Thymus (tissue), 11 donors: ENCODE measurements around the gene DVL2. TPM values are rescaled to one million over a fixed set of nuclear protein-coding genes. Genes with fewer than 3 reads are reported as not detected.

Experiments
- DNase-seq, 9 donors: peaks; one replicate each; pipeline ENCODE4 v3.0.0-alpha.2; 2013; ENCODE audit warnings: low spot score in 9 of 9, low read depth in 6 of 9, missing footprints in 1 of 9
- H3K27ac ChIP-seq, 2 donors: one replicate each; pipeline ENCODE4 v1.5.1; 2013; ENCODE audit warnings: control low read depth in 1 of 2, low read depth in 1 of 2, low read length in 1 of 2, mild to moderate bottlenecking in 1 of 2, moderate library complexity in 1 of 2
- H3K27me3 ChIP-seq, 2 donors: one replicate each; pipeline ENCODE4 v1.5.1; 2013; ENCODE audit warnings: low read length in 1 of 2; ENCODE audit not compliant: control insufficient read depth in 2 of 2, insufficient read depth in 1 of 2
- H3K36me3 ChIP-seq, 2 donors: one replicate each; pipeline ENCODE4 v1.5.1; 2013; ENCODE audit warnings: low read length in 1 of 2, mild to moderate bottlenecking in 1 of 2, moderate library complexity in 1 of 2; ENCODE audit not compliant: control insufficient read depth in 2 of 2, insufficient read depth in 2 of 2
- H3K4me1 ChIP-seq, 2 donors: one replicate each; pipeline ENCODE4 v1.5.1; 2013; ENCODE audit warnings: low read length in 2 of 2; ENCODE audit not compliant: control insufficient read depth in 2 of 2, insufficient read depth in 2 of 2
- H3K4me3 ChIP-seq, 2 donors: one replicate each; pipeline ENCODE4 v1.5.1; 2013; ENCODE audit warnings: low read length in 2 of 2, control low read depth in 1 of 2, mild to moderate bottlenecking in 1 of 2
- H3K9me3 ChIP-seq, 2 donors: one replicate each; pipeline ENCODE4 v1.5.1; 2013; ENCODE audit warnings: low read length in 1 of 2, mild to moderate bottlenecking in 1 of 2; ENCODE audit not compliant: control insufficient read depth in 2 of 2, insufficient read depth in 1 of 2
- WGBS: extraction: QIAGEN DNeasy Blood & Tissue Kit; methylation state at CpG from one replicate; pipeline ENCODE4 v1.1.7; 2013; 5-methylcytosine and 5-hydroxymethylcytosine counted together
- polyA plus RNA-seq: library from polyadenylated mRNA; stranded (reverse); fragments of 200-250 nt; gene quantifications from one replicate; pipeline ENCODE4 v1.2.3, GENCODE V29; 2013
- total RNA-seq: library from RNA; stranded (reverse); fragments of 120-200 nt; gene quantifications from one replicate; pipeline ENCODE4 v1.2.4, GENCODE V29; 2013
- donor health status: healthy.

The DVL2 gene
- total and polyA plus RNA-seq, 2 donors: 21.8 to 26.6 TPM

DNA sequence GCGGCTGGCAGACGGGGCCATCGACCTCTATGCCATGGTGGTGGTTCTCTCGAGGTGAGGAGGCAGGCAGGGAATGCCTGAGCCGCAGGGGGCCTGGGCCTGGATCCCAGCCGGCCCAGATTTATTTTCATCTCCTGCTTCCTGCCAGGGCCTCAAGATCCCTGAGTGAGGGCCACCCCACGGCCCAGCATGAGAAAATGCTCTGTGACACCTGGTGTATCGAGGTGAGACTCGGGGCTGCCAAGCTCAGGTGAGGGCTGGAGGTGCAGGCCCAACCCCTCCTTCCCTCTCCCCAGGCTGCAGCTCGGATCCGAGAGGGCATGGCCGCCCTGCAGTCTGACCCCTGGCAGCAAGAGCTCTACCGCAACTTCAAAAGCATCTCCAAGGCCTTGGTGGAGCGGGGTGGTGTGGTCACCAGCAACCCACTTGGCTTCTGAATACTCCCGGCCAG is 9.6 kb downstream of the DVL2 start:
- peaks cover 8 to 15% of the 10 kb centered on the region in 2 donors for H3K4me1 ChIP-seq
- no peak for DNase-seq
- 93% methylated on average over 15 of the region's 15 CpGs for WGBS
- no peaks in the 10 kb centered on the region for H3K27me3 ChIP-seq
- no peaks in the 10 kb centered on the region for H3K9me3 ChIP-seq
- H3K4me3 ChIP-seq: no peak overlapping the region
- H3K27ac ChIP-seq: no peak overlapping the region
- H3K36me3 ChIP-seq: peaks cover 79 to 80% of the 10 kb centered on the region in 2 donors

DNA sequence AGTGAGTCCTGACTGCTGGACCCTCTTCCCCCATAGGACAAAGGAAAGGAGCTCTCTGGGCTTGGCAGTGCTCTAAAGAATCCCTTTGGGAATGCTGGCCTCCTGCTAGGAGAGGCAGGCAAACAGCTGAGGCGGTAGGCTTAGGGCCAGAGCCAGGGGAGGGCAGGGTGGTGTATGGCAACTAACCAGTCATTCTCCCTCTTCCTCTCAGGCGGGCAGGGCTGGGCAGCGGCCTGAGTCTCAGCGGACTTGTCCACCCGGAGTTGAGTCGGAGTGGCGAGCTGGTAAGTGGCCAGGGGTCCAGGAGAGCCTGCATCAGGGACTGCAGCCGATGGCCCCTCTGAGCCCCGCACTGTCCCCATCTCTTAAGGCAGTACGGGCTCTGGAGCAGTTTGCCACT is 10.2 kb downstream of the DVL2 start:
- H3K9me3 ChIP-seq: no peaks in the 10 kb centered on the region
- no peaks in the 10 kb centered on the region for H3K27me3 ChIP-seq
- 96% methylated on average over 10 of the region's 10 CpGs for WGBS
- peaks cover 12 to 21% of the 10 kb centered on the region in 2 donors for H3K4me1 ChIP-seq
- no peak for DNase-seq
- peaks cover 74% of the 10 kb centered on the region in 2 donors for H3K36me3 ChIP-seq
- no peak overlapping the region for H3K27ac ChIP-seq
- no peak overlapping the region for H3K4me3 ChIP-seq

DNA sequence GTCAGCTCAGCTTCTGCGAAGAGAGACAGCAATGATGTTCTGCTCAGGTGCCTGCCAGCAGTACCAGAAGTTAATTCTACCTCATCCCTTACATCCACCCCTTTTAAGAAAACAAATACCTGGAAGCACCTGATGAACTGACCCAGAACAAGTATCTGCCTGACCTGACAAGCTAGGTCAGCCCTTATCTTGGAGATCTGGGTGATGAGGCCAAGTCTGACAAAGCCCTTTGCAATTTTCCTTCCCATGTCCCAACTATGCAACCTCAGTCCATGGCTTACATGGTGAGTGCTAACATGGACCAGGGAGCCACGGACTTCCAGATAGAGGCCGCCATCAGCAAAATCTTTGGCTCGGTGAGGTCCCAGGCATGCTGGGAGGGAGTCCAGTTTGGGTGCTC is 10.9 kb downstream of the DVL2 start:
- Histone ChIP-seq H3K36me3 (peaks cover 66 to 68% of the 10 kb centered on the region in 2 donors), H3K9me3 (peaks cover 0 to under 1% of the 10 kb centered on the region in 2 donors), H3K4me3 (no peak overlapping the region), H3K27ac (no peak overlapping the region), H3K27me3 (no peaks in the 10 kb centered on the region), H3K4me1 (peaks cover 19 to 28% of the 10 kb centered on the region in 2 donors)
- WGBS: 98% methylated on average over 4 of the region's 4 CpGs
- DNase-seq: no peak

DNA sequence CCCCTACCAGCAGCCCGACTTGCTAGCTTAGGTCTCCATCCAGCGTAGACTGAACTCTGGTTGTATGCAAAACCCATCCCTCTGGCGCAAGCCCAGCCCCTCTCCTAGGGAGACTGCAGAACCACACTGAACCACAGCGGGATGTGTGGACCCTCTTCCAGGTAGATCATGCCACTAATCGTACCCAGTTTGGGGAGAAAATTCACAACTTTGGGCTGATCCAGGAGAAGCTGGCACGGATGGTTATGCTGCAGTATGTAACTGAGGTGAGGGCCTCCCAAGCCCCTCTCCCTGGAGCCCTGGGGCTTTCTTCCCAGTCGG is 11.4 kb downstream of the DVL2 start:
- no peaks in the 10 kb centered on the region for H3K27me3 ChIP-seq
- WGBS: 95% methylated on average over 7 of the region's 7 CpGs
- peaks cover 0 to 3% of the 10 kb centered on the region in 2 donors for H3K9me3 ChIP-seq
- H3K36me3 ChIP-seq: peaks cover 62 to 64% of the 10 kb centered on the region in 2 donors
- peaks cover 23 to 32% of the 10 kb centered on the region in 2 donors for H3K4me1 ChIP-seq
- H3K4me3 ChIP-seq: no peak overlapping the region
- no peak for DNase-seq
- H3K27ac ChIP-seq: no peak overlapping the region

DNA sequence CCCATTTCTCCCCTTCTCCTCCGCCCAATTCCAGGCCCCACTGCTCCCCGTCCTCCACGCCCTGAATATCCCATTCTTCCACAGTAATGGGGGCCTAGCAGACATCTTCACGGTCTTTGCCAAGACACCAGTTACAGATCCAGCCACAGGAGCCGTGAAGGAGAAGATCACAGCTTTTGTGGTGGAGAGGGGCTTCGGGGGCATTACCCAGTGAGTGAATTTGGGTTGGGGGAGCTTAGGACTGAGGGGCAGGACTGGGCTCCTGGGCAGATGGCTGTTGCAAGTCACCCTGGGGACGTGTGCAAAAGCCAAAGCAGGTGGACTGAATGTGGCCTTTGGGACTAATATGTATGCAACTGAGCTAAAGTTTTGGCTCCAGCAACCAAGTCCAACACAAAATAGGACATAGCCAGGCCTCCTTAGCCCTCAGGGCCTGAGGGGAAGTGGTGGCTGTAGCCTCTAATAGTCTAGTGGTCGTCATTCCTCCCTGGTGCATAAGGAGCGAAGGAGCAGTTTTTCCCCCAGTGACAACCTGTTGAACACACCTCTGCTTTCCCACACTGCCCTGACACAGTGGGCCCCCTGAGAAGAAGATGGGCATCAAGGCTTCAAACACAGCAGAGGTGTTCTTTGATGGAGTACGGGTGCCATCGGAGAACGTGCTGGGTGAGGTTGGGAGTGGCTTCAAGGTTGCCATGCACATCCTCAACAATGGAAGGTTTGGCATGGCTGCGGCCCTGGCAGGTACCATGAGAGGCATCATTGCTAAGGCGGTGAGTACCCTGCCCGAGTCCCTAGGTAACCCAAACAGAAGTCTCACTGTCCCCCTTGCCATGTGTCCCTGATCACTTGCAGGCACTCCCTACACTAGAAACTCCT is 12.0 kb downstream of the DVL2 start:
- Histone ChIP-seq H3K36me3 (peaks cover 56 to 58% of the 10 kb centered on the region in 2 donors), H3K27me3 (no peaks in the 10 kb centered on the region), H3K27ac (peak overlapping the region in 1 of 2 donors; percentile 9), H3K4me1 (peaks cover 27 to 37% of the 10 kb centered on the region in 2 donors), H3K9me3 (peaks cover 0 to 3% of the 10 kb centered on the region in 2 donors), H3K4me3 (no peak overlapping the region)
- DNase-seq: no peak
- WGBS: 97% methylated on average over 15 of the region's 15 CpGs

DNA sequence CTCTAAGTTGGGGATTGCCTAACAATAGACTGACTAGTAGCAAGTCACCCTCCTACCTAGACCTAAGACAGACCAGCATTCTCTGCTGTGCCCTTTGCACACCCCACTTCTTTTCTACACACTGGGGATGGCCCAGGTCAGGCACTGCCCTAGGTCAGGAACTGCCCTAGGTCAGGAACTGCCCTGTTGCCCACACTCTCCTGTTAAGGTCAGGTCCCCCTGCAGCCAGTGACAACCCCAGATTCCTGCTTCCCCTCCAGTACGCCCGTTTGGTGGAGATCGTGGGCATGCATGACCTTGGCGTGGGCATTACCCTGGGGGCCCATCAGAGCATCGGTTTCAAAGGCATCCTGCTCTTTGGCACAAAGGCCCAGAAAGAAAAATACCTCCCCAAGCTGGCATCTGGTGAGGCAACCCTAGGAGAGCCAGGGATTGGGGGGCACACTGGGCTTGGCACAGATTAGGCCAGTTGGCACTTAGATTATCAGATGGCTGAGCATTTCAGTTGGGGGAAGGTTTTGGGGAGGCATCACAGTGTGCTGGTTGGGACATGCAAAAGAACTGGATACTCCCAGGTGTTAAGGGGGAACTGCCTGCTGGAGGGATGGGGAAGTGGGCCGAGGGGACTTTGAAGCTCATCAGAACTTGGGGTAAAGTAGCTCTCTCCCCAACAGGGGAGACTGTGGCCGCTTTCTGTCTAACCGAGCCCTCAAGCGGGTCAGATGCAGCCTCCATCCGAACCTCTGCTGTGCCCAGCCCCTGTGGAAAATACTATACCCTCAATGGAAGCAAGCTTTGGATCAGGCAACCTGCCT is 12.8 kb downstream of the DVL2 start:
- DNase-seq: no peak
- no peaks in the 10 kb centered on the region for H3K27me3 ChIP-seq
- no peak overlapping the region for H3K4me3 ChIP-seq
- peak overlapping the region in 1 of 2 donors; percentile 3 for H3K27ac ChIP-seq
- peaks cover 0 to 3% of the 10 kb centered on the region in 2 donors for H3K9me3 ChIP-seq
- peaks cover 32 to 43% of the 10 kb centered on the region in 2 donors for H3K4me1 ChIP-seq
- H3K36me3 ChIP-seq: peaks cover 47 to 50% of the 10 kb centered on the region in 2 donors
- 87% methylated on average over 10 of the region's 10 CpGs for WGBS

DNA sequence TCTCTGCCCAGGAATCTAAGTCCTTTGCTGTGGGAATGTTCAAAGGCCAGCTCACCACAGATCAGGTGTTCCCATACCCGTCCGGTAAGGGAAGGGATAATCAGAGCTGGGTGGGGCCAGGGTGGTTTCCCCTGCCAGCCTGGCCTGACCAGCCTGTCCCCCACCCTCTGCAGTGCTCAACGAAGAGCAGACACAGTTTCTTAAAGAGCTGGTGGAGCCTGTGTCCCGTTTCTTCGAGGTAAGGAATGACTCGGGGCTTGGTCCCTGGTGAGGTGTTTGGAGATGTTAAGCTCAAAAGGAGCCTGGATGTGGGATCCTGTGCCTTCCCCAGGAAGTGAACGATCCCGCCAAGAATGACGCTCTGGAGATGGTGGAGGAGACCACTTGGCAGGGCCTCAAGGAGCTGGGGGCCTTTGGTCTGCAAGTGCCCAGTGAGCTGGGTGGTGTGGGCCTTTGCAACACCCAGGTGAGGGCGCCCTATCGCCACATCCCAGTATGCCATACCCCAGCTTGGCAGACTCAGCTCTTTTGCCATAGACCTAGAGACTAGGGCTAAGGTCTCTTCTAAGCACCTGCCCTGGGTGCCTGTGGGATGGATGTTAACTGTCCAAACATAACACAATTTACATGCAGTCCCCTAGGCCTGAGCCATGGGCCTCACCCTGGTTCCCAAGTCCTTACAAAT is 13.6 kb downstream of the DVL2 start:
- Histone ChIP-seq H3K9me3 (peaks cover 0 to 3% of the 10 kb centered on the region in 2 donors), H3K4me1 (peaks cover 39 to 50% of the 10 kb centered on the region in 2 donors), H3K4me3 (peak overlapping the region; percentile 72 to 94), H3K27ac (peak overlapping the region; percentile 89 to 90), H3K36me3 (peaks cover 40 to 43% of the 10 kb centered on the region in 2 donors), H3K27me3 (no peaks in the 10 kb centered on the region)
- WGBS: 51% methylated on average over 11 of the region's 11 CpGs
- peak in 2 of 9 donors; percentile 53 to 69 for DNase-seq

DNA sequence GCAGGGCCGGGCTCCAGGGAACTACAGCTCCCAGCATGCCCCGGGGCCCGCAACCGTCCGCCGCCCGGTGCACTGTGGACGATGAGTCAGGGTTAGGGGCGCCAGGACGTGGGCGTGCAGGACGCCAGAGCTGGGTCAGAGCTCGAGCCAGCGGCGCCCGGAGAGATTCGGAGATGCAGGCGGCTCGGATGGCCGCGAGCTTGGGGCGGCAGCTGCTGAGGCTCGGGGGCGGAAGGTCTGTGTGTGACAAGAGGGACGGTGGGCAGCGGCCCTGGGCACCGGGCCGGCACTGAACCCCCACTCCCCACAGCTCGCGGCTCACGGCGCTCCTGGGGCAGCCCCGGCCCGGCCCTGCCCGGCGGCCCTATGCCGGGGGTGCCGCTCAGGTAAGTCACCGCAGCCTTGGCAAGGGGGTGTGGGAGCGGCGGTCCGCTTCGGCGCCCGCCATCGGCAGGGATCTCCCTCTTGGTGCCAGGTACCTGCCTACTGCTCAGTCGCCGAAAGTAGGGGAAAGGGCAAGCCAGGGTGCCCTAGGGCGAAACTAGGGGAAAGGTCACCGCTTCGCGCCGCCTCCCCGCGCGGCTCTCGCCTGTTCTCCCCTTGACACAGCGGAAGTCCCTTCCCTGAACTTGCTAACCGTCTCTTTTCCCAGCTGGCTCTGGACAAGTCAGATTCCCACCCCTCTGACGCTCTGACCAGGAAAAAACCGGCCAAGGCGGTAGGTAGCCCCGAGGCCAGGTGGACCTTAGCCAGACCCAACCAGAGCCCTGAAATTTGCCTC is 14.3 kb downstream of the DVL2 start, which contains the start of the genes ACADVL and DLG4:
ACADVL (plus strand) TSS at position 127 of the 781 bp plus-strand sequence; CDS start at position 174, 47 bp downstream.
DLG4 (minus strand) TSS at position 25 of the 781 bp plus-strand sequence.
- under 1% methylated on average over 63 of the region's 63 CpGs for WGBS
- H3K36me3 ChIP-seq: peaks cover 33 to 36% of the 10 kb centered on the region in 2 donors
- DNase-seq: peak in 3 of 9 donors; percentile 70 to 84 (median 74)
- peaks cover 0 to 3% of the 10 kb centered on the region in 2 donors for H3K9me3 ChIP-seq
- no peaks in the 10 kb centered on the region for H3K27me3 ChIP-seq
- peak within 1 kb of the TSS; percentile 89 to 90 for H3K27ac ChIP-seq
- peak within 1 kb of the TSS; percentile 72 to 94 for H3K4me3 ChIP-seq
- H3K4me1 ChIP-seq: peaks cover 43 to 58% of the 10 kb centered on the region in 2 donors
